Lower leg skin (tissue), 3 donors: Measurements from ENCODE around the gene LHFPL5.

Source experiments
- CTCF ChIP-seq, 3 donors: fragments of 450-650 bp; IDR thresholded peaks; one replicate each; pipeline ENCODE4 v1.5.1; 2016; ENCODE audit warnings: antibody characterized with exemption in 3 of 3, mild to moderate bottlenecking in 3 of 3, moderate library complexity in 2 of 3
- POLR2A ChIP-seq, 2 donors: fragments of 450-650 bp; IDR thresholded peaks; one replicate each; pipeline ENCODE4 v1.6.1; 2016 to 2017; ENCODE audit warnings: antibody characterized with exemption in 2 of 2, mild to moderate bottlenecking in 1 of 2, moderate library complexity in 1 of 2

GRCh38 chr6:35776364-35777215, 28.6 kb upstream of the LHFPL5 start, which contains the start of gene CLPSL2:
- no peak for TF ChIP-seq CTCF (IDR thresholded peaks at IDR 0.05)
- TF ChIP-seq POLR2A (IDR thresholded peaks at IDR 0.05) = no peak
